Progenitor cell of endocrine pancreas (in vitro differentiated cells): ENCODE results near the gene HOXD11. TPM values are rescaled to one million over a fixed set of nuclear protein-coding genes. Genes with fewer than 3 reads are reported as not detected.
A peak's percentile ranks its signal among the peaks of the same experiment; 100 is the strongest.

Source experiments
- DNase-seq: peaks from one replicate; pipeline ENCODE4 v3.0.0; 2021; ENCODE audit warnings: low spot score; ENCODE audit not compliant: unreplicated experiment
- H3K27ac Mint-ChIP-seq: 2 replicates; pipeline ENCODE4 v1.8.0; 2021; ENCODE audit warnings: mild to moderate bottlenecking, moderate library complexity, mixed read lengths
- H3K27me3 Mint-ChIP-seq: 2 replicates; pipeline ENCODE4 v1.8.0; 2021; ENCODE audit warnings: mixed read lengths
- H3K36me3 Mint-ChIP-seq: 2 replicates; pipeline ENCODE4 v1.8.0; 2022; ENCODE audit warnings: mixed read lengths; ENCODE audit not compliant: insufficient read depth
- H3K4me1 Mint-ChIP-seq: 2 replicates; pipeline ENCODE4 v1.8.0; 2021; ENCODE audit warnings: low read depth, mixed read lengths
- H3K4me3 Mint-ChIP-seq: 2 replicates; pipeline ENCODE4 v1.8.0; 2021; ENCODE audit warnings: low read depth, mild to moderate bottlenecking, moderate library complexity, mixed read lengths
- H3K9me3 Mint-ChIP-seq: 2 replicates; pipeline ENCODE4 v1.8.0; 2021; ENCODE audit warnings: low read depth, mixed read lengths
- total RNA-seq: library from RNA; stranded (reverse); gene quantifications from 2 replicates; pipeline ENCODE4 v1.2.1, GENCODE V29; 2021
- TF ChIP-seq, protein P1 (sequence below): fragments of 200-600 bp; sonication (generic); IDR thresholded peaks from one replicate; pipeline ENCODE4 v1.5.0; 2021; ENCODE audit warnings: antibody characterized with exemption, mild to moderate bottlenecking; ENCODE audit not compliant: unreplicated experiment

HOXD11 gene
- total RNA-seq, 1 donor from 2014 or later, result not detected

DNA sequence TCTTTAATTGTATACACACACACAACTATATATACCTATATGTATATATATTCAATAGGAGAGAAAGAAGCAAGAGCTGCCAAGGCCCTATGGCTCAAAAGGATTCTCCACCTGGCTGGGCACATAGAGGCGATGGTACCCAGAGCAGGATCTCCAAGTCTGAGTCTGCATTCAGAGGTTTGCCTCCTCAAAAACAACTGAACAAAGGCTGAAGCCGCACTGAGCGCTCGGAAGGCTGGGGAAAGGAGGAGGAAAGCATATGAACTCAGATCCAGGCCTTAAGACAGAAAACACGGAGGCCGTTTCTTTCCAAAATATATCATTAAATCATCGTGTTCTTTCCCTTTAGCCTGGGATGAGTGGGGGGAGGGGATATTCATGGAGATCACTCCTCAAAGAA is 3.9 kb upstream of the HOXD11 start:
- H3K9me3 Mint-ChIP-seq, result no peaks in the 10 kb centered on the region
- H3K27ac Mint-ChIP-seq, result no peak overlapping the region
- TF ChIP-seq, protein P1, sequence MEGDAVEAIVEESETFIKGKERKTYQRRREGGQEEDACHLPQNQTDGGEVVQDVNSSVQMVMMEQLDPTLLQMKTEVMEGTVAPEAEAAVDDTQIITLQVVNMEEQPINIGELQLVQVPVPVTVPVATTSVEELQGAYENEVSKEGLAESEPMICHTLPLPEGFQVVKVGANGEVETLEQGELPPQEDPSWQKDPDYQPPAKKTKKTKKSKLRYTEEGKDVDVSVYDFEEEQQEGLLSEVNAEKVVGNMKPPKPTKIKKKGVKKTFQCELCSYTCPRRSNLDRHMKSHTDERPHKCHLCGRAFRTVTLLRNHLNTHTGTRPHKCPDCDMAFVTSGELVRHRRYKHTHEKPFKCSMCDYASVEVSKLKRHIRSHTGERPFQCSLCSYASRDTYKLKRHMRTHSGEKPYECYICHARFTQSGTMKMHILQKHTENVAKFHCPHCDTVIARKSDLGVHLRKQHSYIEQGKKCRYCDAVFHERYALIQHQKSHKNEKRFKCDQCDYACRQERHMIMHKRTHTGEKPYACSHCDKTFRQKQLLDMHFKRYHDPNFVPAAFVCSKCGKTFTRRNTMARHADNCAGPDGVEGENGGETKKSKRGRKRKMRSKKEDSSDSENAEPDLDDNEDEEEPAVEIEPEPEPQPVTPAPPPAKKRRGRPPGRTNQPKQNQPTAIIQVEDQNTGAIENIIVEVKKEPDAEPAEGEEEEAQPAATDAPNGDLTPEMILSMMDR, result no peak
- no peaks in the 10 kb centered on the region for H3K36me3 Mint-ChIP-seq
- peaks cover 87% of the 10 kb centered on the region for H3K27me3 Mint-ChIP-seq
- H3K4me3 Mint-ChIP-seq, result no peak overlapping the region
- peaks cover 3% of the 10 kb centered on the region for H3K4me1 Mint-ChIP-seq
- DNase-seq, result no peak

DNA sequence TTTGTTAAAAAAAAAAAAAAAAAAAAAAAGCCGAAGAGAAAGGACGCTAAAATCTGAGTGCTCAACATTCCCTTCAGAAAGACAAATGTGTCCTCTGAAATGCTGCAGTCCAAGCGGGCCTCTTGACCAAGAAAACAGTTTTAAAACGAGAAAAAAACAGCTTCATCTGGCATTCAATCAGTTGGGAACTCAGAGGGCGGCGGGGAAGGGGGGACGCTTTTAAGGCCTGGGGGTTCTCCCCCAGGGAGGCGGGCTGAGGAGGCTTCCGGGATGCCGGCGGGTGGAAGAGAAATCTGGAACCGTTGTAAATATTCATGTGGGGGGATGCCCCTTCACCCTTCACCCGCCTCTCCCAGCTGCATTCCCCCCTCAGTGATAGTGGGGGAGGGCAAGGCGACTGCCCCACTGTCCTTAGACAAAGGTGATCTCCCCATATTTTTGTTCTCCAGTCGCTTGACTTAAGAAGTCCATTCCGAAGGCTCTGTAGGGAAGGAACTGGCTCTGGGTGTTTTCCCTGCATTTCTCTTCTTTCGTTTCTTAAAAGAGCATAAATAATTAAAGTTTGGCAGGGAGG is 3.3 kb upstream of the HOXD11 start:
- Mint-ChIP-seq H3K4me1 (peaks cover 3% of the 10 kb centered on the region), H3K27ac (no peak overlapping the region), H3K9me3 (no peaks in the 10 kb centered on the region), H3K27me3 (peaks cover 88% of the 10 kb centered on the region), H3K36me3 (no peaks in the 10 kb centered on the region), H3K4me3 (no peak overlapping the region)
- no peak for DNase-seq
- TF ChIP-seq, protein P1, result no peak

DNA sequence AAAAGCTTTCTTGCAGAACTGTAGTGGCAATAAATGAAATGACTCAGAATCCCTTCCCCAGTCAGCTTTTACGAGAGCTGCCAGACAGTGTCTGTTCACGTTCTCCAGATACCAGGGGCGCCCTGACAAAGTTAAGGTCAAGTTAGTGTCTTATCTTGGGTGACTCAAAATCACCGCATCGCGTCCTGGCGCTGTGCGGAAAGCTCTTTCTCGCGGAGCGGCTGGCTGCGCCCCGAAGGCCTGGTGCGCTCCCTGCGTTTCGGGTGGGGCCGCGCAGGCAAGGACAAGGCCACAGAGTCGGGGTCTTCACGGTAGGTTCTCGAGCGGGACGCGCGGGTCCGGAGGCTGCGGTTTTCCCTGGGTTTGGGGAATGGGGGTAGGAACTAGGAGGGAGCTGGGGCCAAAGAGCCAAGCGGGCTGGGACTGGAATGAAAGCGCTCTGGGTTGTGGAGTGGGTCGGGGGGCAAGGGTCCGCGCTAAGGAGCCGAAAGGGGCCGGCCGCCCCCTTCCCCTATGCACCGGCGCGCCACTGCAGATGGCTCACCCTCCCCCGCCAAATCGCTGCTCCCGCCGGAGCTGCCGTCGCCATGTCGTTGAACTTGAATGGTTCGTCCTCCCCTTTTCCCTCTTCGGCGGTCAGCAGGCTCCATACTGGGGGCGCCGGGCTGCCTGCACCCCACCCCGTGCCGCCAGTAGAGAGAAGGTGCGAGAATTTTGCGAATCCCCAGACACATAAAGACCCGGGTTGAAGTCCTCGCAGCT is 2.6 kb upstream of the HOXD11 start:
- no peak for DNase-seq
- Mint-ChIP-seq H3K4me3 (no peak overlapping the region), H3K27ac (peak overlapping the region; percentile 38), H3K27me3 (peaks cover 88% of the 10 kb centered on the region), H3K36me3 (no peaks in the 10 kb centered on the region), H3K9me3 (no peaks in the 10 kb centered on the region), H3K4me1 (peaks cover 3% of the 10 kb centered on the region)
- TF ChIP-seq, protein P1, result no peak

DNA sequence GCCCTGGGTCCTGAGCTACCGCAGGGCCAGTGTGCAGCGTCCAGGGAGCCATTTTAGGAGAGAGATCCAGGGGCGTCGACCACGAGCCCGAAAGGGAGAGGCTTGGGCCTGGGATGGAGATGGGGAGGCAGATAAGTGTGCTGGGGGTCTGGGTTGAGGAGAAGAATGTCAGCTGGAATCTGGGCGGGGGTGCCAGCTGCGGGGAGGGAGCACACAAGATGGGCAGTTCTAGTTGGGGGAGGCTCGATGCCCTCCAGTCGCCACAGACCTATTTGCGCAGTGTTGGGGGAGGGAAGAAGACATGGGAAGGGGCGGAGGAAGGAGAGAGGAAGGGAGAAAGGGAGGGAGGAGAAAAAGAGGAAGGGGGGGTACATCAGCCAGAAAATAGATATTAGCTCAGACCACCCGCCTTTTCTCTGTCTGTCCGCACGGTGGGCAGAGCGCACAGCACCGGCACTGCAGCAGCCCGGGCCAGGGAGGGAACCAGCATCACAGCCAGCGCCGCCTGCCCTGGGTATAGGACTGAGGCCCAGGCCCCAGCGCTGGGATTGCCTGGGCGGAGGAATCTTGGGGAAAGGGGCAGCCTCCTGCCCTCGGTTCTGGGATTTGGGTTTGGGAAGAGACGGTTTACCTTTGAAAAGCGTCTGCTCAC is 1.9 kb upstream of the HOXD11 start:
- H3K27me3 Mint-ChIP-seq, result peaks cover 90% of the 10 kb centered on the region
- TF ChIP-seq, protein P1, result no peak
- peaks cover 3% of the 10 kb centered on the region for H3K4me1 Mint-ChIP-seq
- peak overlapping the region; percentile 38 for H3K27ac Mint-ChIP-seq
- H3K36me3 Mint-ChIP-seq, result no peaks in the 10 kb centered on the region
- DNase-seq, result no peak
- H3K9me3 Mint-ChIP-seq, result no peaks in the 10 kb centered on the region
- H3K4me3 Mint-ChIP-seq, result no peak overlapping the region

DNA sequence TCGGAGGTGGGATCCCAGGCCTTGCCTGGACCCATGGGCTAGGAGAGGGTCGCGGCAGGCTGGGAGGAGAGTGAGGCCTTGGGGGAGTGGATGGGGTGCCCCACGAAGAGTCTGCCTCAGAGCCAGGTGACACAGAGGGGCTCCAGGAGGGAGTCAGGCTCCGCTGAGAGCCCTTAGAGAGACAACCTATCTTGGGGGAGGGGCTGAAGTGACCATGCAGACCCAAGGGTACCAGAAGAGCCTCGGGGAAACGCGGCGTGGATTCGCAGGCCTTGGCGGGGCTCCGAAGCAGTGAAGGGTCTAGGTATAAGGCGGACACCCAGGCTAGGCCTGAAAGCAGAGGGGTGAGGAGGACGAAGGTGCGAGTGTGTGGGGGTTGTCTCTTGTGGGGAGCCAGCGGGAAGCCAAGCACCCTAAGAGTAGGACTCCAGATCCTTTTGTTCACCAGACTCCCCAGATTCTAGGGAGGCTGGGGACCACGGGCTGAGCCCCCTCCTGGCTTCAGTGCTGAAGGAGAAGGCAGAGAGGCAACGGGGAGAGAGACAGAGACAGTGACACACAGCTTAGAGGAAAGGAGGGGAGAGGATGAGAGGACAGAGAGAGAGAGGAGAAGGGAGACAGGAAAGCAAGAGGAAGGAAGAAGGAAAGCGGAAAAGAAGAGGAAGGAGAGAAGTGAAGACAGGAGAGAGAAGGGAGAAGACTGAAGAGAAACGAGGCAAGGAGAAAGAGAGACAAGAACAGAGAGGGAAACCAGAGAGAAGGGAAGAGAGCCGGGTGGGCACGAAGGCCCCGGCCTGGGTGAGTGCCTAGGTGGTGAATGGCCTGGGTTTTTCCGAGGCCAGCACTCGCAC is 1.1 kb upstream of the HOXD11 start:
- Mint-ChIP-seq H3K36me3 (no peaks in the 10 kb centered on the region), H3K9me3 (no peaks in the 10 kb centered on the region), H3K27me3 (peaks cover 90% of the 10 kb centered on the region), H3K27ac (peak overlapping the region; percentile 71), H3K4me1 (peaks cover 3% of the 10 kb centered on the region), H3K4me3 (no peak overlapping the region)
- DNase-seq, result no peak
- TF ChIP-seq, protein P1, result no peak
